GM19193 (cell line): ENCODE data around the gene PGPEP1.
A peak's percentile ranks its signal among the peaks of the same experiment; 100 is the strongest.

Experiments used
- POLR2A ChIP-seq: IDR thresholded peaks from 4 replicates; pipeline ENCODE4 v1.6.1; 2011; ENCODE audit not compliant: insufficient read depth, insufficient read length; ENCODE audit errors: extremely low read depth

Gene PGPEP1

DNA sequence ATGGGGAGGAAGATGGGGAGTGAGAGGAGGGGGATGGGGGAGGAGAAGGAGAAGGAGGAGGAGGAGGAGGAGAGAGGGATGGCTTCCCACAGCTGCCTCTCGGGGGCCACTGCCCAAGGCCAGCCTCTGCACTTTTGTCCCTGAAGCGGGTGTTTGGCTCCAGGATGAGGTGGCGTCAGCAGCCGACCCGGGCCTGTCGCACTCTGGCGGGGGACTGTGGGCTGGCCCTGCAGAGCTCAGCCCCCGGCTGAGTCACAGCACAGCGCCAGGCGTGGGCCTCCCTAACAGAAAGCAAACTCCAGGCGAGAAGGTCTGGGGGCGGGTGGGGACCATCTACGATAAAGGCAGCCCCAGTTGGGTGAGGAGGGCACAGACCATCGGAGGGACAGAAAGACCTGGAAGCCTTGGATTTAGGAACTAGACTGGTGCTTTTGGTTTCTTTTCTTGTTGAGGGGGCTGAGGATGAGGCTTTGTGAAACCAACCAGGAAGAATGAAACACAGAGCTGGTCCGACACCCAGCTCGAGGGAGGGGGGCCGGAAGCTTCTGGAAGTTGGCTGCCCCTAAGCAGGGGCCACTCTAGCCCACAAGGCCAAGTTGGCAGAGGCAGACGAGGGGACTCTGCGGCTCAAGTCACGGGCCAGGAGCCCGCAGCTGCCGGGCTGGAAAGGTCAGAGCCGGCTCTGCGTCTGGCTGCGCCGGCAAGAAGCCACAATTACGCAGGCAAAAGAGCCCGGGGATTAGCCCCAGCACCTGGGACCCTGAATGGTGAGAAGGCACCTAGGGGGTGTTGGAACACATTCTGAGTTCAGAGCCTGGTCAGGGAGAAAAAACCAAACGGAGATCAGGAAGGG, 35.7 kb upstream of the PGPEP1 start:
- peak; percentile 50 for TF ChIP-seq POLR2A

GRCh38 chr19:18306209-18306887, 34.0 kb upstream of the PGPEP1 start:
- no peak for TF ChIP-seq POLR2A

GRCh38 chr19:18306888-18307260, 33.5 kb upstream of the PGPEP1 start:
- no peak for TF ChIP-seq POLR2A

DNA sequence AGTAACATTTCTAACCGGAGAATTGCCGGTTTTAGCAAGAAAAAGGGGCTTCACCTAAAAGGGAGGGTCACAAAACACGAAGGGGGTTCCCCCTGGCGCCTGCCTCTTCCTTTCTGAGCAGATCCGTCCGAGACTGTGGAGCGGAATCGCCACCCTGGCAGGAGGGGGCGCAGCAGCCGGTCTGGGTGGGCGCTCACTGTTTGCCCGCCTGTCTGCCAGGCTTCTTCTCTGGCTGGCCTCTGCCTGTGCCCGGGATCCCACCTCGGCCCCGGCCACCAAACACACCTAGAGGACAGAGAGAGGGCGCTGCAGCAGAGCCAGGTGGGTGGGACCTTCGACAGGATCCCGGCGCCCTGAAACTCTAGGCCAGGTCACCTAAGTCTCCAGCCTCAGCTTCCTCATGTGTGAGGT, 33.1 kb upstream of the PGPEP1 start:
- no peak for TF ChIP-seq POLR2A

GRCh38 chr19:18308051-18308947, 32.1 kb upstream of the PGPEP1 start:
- TF ChIP-seq POLR2A: no peak

DNA sequence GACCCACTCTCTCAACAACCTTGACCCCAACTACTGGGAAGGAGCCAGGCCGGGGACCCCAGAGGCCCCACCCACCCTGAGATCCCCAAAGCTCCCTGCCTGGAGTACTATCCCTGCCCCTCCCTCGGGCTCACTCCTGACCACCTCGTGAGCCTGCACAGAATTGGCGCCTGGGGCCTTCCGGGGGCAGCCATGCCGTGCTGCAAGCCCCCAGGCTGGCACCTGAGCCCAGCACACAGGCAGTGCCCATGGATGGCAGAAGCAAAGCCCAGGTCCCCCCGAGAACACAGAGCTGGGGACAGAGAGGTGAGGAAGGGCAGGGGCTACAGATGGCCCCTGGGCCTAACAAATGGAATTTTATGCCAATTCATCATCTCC, 31.5 kb upstream of the PGPEP1 start:
- no peak for TF ChIP-seq POLR2A

DNA sequence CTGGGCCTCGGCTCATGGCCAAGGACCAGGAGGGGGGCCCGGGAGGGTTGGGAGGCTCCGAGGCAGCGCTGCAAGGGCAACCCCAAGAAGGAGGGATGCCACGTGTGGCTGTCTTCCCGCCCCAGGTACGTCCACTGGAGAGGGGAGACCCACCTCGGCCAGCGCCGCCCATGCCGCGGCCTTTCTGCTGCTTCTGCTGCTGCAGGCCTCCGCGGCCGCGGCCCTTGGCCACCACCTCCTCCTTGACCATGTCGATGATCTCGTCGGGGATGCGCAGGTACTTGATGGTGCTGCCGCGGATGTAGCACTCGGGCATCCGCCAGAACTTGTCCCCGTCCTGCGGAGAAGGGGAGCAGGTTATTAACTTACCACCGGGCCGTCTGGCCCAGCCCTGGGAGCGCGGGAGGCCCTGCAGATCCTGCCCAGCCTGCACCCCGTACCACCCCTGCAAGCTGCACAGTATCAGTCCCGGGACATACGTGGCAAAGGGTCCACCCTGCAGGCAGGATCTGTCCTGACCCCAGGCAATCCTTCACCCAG, 30.8 kb upstream of the PGPEP1 start:
- TF ChIP-seq POLR2A: no peak

GRCh38 chr19:18310118-18310909, 30.1 kb upstream of the PGPEP1 start:
- TF ChIP-seq POLR2A: no peak

GRCh38 chr19:18310966-18311365, 29.4 kb upstream of the PGPEP1 start:
- no peak for TF ChIP-seq POLR2A

DNA sequence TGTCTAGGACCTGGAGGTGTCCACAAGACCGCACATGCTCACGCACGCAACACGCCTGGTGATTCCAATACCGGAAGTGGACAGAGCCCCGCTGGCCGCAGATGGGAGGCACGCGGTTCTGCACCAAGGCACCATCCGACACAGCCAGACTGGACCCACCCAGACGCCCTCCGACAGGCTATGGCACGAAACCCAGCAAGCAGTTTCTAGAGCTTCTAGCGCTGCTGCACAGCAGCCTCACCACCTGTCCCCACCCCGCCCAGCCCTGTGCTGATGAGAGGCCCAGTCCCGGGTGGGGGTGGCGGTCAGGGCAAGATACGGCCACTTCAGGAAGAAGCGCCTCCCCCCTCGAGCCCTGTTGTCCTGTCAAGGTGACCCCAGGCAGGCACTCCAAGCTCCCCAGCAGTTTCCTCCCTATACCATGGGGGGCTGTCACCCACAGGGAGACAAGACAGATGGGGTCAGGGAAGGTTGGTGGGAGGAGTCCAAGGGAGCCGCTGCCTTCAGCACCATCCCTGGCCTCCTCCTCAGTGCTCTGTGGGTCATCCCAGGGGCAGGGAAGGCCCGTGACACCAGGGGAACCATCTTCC, 28.8 kb upstream of the PGPEP1 start:
- TF ChIP-seq POLR2A: no peak

GRCh38 chr19:18312092-18312534, 28.3 kb upstream of the PGPEP1 start:
- no peak for TF ChIP-seq POLR2A

- no peak for TF ChIP-seq POLR2A
Measured at GRCh38 chr19:18313398-18313797, 27.0 kb upstream of the PGPEP1 start.

- no peak for TF ChIP-seq POLR2A
Measured at GRCh38 chr19:18317961-18318800, 22.2 kb upstream of the PGPEP1 start.

DNA sequence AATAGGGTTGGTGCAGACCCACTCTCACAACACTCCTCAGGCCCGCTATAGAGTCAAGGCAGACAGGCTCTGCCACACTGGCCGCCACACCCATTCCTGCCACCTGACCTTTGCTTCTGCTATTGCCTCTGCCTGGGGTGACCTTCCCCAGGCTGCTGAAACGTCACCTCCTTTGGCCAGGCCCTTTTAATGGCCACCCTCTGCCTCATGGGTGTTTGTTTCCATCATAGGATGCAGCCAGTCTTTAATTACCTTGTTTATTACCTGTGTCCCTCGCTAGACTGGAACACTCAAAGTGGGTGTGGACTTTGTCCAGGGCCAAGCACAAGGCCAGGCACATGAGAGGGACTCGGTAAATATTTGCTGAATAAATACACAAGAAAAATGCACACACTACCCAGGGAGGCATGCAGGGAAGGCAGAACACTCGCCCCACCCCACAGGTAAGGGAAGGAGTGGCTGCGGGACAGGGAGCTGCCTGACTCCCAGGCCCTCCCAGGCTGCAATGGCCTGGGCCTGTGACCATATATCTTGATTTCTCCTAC, 20.7 kb upstream of the PGPEP1 start:
- no peak for TF ChIP-seq POLR2A
